ENCODE data around the gene COL2A1. TPM values are rescaled to one million over a fixed set of nuclear protein-coding genes. Genes with fewer than 3 reads are reported as not detected.

The COL2A1 gene
- total RNA-seq, 1 experiment from 2014 or later = 10.8 TPM

- H2BK5ac ChIP-seq (ENCODE audit: insufficient read length, low read length) = no peak overlapping the region
These were observed 49.2 kb downstream of the COL2A1 start for GRCh38 chr12:47955059-47955458.

More at GRCh38 chr12:47955059-47955458, 49.2 kb downstream of the COL2A1 start:
- no peak overlapping the region for H4K8ac ChIP-seq (replicated peaks; ENCODE audit: insufficient read length, low read depth, low read length)
- H3K23ac ChIP-seq (ENCODE audit: insufficient read length, low read depth, low read length) = no peak overlapping the region
- no peaks in the 10 kb centered on the region for H3K27me3 ChIP-seq (ENCODE audit: insufficient read depth, low read length)
- no peak overlapping the region for H2BK12ac ChIP-seq (ENCODE audit: insufficient read length, low read depth, low read length)
- peaks cover 11% of the 10 kb centered on the region for H3K9me3 ChIP-seq (ENCODE audit: control insufficient read depth, low read depth, low read length)
- H3K36me3 Mint-ChIP-seq (ENCODE audit: insufficient read depth in 1 of 3, low read depth in 3 of 3) = peaks cover 16 to 35% (median 18%) of the 10 kb centered on the region in 3 experiments
- no peak overlapping the region for H2BK120ac ChIP-seq (ENCODE audit: low read depth, low read length, poor library complexity, severe bottlenecking)
- TF ChIP-seq, protein P1, sequence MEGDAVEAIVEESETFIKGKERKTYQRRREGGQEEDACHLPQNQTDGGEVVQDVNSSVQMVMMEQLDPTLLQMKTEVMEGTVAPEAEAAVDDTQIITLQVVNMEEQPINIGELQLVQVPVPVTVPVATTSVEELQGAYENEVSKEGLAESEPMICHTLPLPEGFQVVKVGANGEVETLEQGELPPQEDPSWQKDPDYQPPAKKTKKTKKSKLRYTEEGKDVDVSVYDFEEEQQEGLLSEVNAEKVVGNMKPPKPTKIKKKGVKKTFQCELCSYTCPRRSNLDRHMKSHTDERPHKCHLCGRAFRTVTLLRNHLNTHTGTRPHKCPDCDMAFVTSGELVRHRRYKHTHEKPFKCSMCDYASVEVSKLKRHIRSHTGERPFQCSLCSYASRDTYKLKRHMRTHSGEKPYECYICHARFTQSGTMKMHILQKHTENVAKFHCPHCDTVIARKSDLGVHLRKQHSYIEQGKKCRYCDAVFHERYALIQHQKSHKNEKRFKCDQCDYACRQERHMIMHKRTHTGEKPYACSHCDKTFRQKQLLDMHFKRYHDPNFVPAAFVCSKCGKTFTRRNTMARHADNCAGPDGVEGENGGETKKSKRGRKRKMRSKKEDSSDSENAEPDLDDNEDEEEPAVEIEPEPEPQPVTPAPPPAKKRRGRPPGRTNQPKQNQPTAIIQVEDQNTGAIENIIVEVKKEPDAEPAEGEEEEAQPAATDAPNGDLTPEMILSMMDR (conservative IDR thresholded peaks at IDR 0.05) = no peak
- H3K18ac ChIP-seq (ENCODE audit: insufficient read length, low read depth, low read length) = no peak overlapping the region
- H3K14ac ChIP-seq (ENCODE audit: insufficient read depth, low read length) = no peak overlapping the region
- no peak overlapping the region for H3K56ac ChIP-seq (ENCODE audit: insufficient read length, low read depth, low read length)
- H3T11ph ChIP-seq (ENCODE audit: low read length) = no peak overlapping the region
- no peak overlapping the region for H3K4ac ChIP-seq (ENCODE audit: low read depth, low read length)
- H3K23me2 ChIP-seq (ENCODE audit: insufficient read length, low read depth, low read length, poor library complexity, severe bottlenecking) = no peaks in the 10 kb centered on the region
- H3K27ac Mint-ChIP-seq = no peak overlapping the region
- H3K4me2 ChIP-seq (ENCODE audit: insufficient read depth, insufficient read length, low read length) = no peak overlapping the region
- H3K27me3 Mint-ChIP-seq (ENCODE audit: low read depth) = peaks cover 31% of the 10 kb centered on the region
- no peaks in the 10 kb centered on the region for H3K4me1 ChIP-seq (ENCODE audit: insufficient read depth, low read length)
- H4K91ac ChIP-seq (ENCODE audit: insufficient read length, low read depth, low read length) = no peak overlapping the region
- H3K79me2 ChIP-seq (ENCODE audit: insufficient read depth, low read length) = no peaks in the 10 kb centered on the region
- H3K79me1 ChIP-seq (ENCODE audit: insufficient read depth, low read depth, low read length, poor library complexity, severe bottlenecking) = no peaks in the 10 kb centered on the region
- H2AFZ ChIP-seq (ENCODE audit: low read length) = no peak overlapping the region
- no peak overlapping the region for H4K5ac ChIP-seq (ENCODE audit: insufficient read length, low read depth, low read length)
- no peak overlapping the region for H2AK5ac ChIP-seq (ENCODE audit: insufficient read length, low read length)
- H3K4me3 Mint-ChIP-seq = no peak overlapping the region
- H2BK15ac ChIP-seq (ENCODE audit: low read depth, low read length) = no peak overlapping the region
- no peak overlapping the region for H2BK20ac ChIP-seq (ENCODE audit: low read depth, low read length, poor library complexity, severe bottlenecking)
- peaks cover 34 to 37% of the 10 kb centered on the region in 2 experiments for H3K9me3 Mint-ChIP-seq
- no CpG with 5 or more reads among the region's 3 CpGs for WGBS (ENCODE audit: extremely low coverage, insufficient read length, low lambda C conversion rate)
- H3K9ac ChIP-seq (ENCODE audit: extremely low read depth, insufficient read length, low read length) = no peak overlapping the region
- H3K4me1 Mint-ChIP-seq = peaks cover 8 to 12% of the 10 kb centered on the region in 2 experiments
- H3K27ac ChIP-seq (ENCODE audit: insufficient read length, low read depth, low read length) = no peak overlapping the region
- no peak for DNase-seq
- H4K20me1 ChIP-seq (ENCODE audit: control insufficient read depth, insufficient read depth, insufficient read length) = no peaks in the 10 kb centered on the region

All from H9 (cell line).